Fibroblast of the aortic adventitia (primary cell): ENCODE measurements around the gene CHST9. TPM values are rescaled to one million over a fixed set of nuclear protein-coding genes. Genes with fewer than 3 reads are reported as not detected.

ENCODE experiments used
- DNase-seq: peaks from one replicate; pipeline ENCODE4 v3.0.0-alpha.2; 2010; ENCODE audit warnings: low read depth
- H3K4me3 ChIP-seq: 2 replicates; pipeline ENCODE4 v1.5.1; 2011; ENCODE audit warnings: low read depth, mild to moderate bottlenecking, control low read depth, low read length, moderate library complexity
- CTCF ChIP-seq: IDR thresholded peaks from 2 replicates; pipeline ENCODE4 v1.5.1; 2011; ENCODE audit warnings: mild to moderate bottlenecking, low read length, control low read depth, inconsistent platforms; ENCODE audit not compliant: insufficient read depth
- total RNA-seq: library from RNA; depleted of rRNA; stranded (reverse); fragments of >200 nt; gene quantifications from 2 replicates; pipeline ENCODE4 v1.2.3, GENCODE V29; 2012; ENCODE audit warnings: low replicate concordance

The CHST9 gene
- total RNA-seq, 1 donor, result not detected

- no peak for TF ChIP-seq CTCF
- no peak overlapping the region for H3K4me3 ChIP-seq
- no peak for DNase-seq
These were observed 275.4 kb downstream of the CHST9 start for GRCh38 chr18:26909599-26910290.

- no peak for TF ChIP-seq CTCF
- no peak for DNase-seq
- H3K4me3 ChIP-seq, result no peak overlapping the region
These were observed 276.2 kb downstream of the CHST9 start for GRCh38 chr18:26908906-26909305.

GRCh38 chr18:26902291-26902690 lies 282.8 kb downstream of the CHST9 start:
- TF ChIP-seq CTCF, result no peak
- no peak for DNase-seq
- no peak overlapping the region for H3K4me3 ChIP-seq

- DNase-seq, result no peak
- no peak for TF ChIP-seq CTCF
- no peak overlapping the region for H3K4me3 ChIP-seq
These were observed 284.1 kb downstream of the CHST9 start for GRCh38 chr18:26901020-26901419.

GRCh38 chr18:26894426-26894825 lies 290.7 kb downstream of the CHST9 start:
- DNase-seq, result no peak
- H3K4me3 ChIP-seq, result no peak overlapping the region
- no peak for TF ChIP-seq CTCF

GRCh38 chr18:26893996-26894395 lies 291.1 kb downstream of the CHST9 start:
- no peak for DNase-seq
- no peak for TF ChIP-seq CTCF
- no peak overlapping the region for H3K4me3 ChIP-seq

GRCh38 chr18:26888259-26888658 lies 296.8 kb downstream of the CHST9 start:
- TF ChIP-seq CTCF, result no peak
- DNase-seq, result no peak
- H3K4me3 ChIP-seq, result no peak overlapping the region
